ENCODE measurements around the gene FBXW8.

- no peak for TF ChIP-seq TAF1 (IDR thresholded peaks at IDR 0.05; ENCODE audit: borderline replicate concordance, insufficient read depth, low read length)
- no peak for TF ChIP-seq POLR2AphosphoS5 (IDR thresholded peaks at IDR 0.05; ENCODE audit: low read depth, low read length)
- TF ChIP-seq REST (IDR thresholded peaks at IDR 0.05; ENCODE audit: insufficient read depth in 1 of 2, low read depth in 2 of 2, low read length in 2 of 2): no peak
- no peak for TF ChIP-seq FOXP2 (optimal IDR thresholded peaks at IDR 0.05; ENCODE audit: borderline replicate concordance, extremely low read depth, extremely low read length, insufficient read depth)
Measured at GRCh38 chr12:116880213-116880816, 30.4 kb upstream of the FBXW8 start.
